Superior temporal gyrus (tissue), 1 donor: ENCODE data around the gene TIPARP.
"Not testable (repeated sequence)": the region's sequence is repeated elsewhere in the genome, so short reads cannot be mapped to it uniquely, and the experiment has no call there.

Experiments
- DNase-seq: peaks from one replicate; pipeline ENCODE4 v3.0.0-alpha.2; 2016; ENCODE audit errors: extremely low spot score

Gene TIPARP

DNA sequence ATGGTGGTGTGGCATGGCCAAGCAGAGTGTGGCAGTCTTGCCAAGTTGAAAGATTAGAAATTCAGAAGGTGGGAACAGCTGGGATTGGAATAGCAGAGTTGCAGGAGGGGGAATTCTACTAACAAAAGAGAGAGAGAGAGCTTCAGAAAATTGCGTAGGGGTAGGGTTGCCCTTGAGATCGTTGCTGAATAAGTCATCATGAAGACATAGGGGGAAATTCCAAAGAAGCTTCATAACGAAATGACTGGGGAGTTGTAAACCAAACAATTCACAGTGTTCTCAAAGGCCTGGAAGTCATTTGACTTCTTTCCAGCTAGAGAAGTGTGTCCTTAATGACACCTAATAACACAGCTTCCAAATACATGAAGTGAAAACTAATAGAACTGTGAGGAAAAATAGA lies 26.3 kb upstream of the TIPARP start:
- DNase-seq, result no peak

DNA sequence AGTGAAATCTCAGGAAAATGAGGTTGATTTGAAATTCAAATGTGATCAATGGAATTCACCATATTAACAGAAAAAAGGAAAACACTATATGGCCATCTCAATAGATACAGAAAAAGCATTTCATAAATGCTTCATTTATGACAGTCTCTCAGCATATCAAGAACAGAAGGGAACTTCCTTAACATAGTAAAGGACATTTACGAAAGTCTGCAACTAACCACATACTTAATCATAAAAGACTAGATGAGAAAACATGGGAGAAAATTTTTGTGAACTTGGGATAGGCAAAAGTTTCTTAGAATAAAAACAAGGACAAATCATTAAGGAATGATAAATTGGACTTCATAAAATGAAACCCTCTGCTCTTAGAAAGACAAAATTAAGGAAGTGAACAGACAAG lies 24.7 kb upstream of the TIPARP start:
- DNase-seq, result no peak

DNA sequence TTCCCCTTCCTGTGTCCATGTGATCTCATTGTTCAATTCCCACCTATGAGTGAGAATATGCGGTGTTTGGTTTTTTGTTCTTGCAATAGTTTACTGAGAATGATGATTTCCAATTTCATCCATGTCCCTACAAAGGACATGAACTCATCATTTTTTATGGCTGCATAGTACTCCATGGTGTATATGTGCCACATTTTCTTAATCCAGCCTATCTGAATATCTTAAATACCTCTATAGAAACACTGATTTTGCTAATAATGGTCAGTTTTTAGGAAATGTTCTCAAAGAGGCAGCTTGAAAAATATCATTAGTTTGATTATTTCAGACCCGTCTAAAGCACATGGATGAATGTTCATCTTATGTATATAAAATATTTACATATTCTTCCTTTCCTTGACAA lies 21.7 kb upstream of the TIPARP start:
- DNase-seq, result not testable (repeated sequence)

DNA sequence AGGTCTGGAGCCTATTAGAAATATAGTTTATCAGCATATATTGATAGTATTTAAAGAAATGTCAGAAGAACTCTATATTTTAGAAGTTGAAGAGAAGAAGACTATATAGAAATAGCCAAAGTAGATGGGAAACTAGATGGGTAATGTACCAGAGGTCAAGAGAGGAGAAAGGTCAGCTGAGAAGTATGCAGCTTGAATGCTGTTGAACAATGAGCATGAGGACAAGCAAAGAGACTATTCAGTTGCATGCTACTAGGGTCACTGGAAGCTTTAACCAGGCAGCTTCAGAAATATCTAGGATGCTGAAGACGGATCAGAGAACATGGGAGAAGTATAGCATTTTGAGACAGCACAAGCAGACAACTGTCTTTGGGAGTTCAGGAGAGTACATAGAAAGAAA lies 19.6 kb upstream of the TIPARP start:
- DNase-seq, result no peak

DNA sequence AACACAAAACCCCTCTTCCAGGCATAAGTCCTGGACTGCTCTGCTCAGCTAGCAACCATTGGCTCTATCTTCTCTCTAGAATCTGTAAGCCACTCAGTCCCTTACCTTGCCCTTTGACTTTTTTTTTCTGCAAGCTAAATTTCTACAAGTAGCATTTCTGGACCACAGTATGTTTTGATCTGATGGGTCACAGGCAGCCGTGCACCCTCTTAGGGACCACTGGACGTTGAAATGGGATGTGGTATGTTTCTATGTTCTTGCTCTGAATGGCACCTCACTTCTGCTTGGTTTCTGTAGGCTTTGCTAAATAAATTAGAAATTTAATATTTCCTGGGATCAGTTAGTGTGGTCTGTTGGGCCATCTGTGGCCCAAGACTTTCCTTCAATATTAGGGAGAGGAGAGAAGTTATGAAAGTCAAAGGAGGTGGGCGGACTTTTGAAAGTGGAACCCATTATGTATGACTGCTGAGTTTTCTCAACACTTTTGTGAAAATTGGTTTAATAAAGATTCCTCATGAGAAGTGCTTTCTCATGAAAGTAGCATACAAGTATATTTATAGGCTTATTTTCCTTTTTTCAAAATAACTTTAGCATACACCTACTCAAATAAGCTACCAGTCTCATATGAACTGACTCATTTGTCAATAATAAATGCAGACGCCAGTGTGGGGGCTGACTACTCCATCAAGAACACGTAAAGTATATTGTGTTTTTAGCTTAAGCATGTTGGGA lies 18.4 kb upstream of the TIPARP start:
- DNase-seq, result no peak

DNA sequence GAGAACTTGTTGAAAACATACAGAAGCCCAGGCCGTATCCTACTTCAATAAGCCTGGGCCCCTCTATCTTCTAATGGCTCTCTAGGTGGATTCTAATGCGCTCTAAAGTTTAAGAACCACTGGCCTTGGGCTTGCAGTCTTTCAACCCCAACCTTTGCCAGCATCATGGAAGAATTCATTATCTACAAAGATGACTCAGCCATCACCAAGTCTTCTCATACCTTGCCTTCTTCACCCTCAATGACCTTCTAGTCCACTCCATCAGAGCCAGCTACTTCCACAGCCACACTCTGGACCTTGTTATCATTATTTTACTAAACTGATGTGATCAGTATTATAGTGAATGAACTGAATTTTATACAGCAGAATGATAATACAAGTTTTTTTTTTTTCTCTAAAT lies 16.9 kb upstream of the TIPARP start:
- DNase-seq, result no peak

DNA sequence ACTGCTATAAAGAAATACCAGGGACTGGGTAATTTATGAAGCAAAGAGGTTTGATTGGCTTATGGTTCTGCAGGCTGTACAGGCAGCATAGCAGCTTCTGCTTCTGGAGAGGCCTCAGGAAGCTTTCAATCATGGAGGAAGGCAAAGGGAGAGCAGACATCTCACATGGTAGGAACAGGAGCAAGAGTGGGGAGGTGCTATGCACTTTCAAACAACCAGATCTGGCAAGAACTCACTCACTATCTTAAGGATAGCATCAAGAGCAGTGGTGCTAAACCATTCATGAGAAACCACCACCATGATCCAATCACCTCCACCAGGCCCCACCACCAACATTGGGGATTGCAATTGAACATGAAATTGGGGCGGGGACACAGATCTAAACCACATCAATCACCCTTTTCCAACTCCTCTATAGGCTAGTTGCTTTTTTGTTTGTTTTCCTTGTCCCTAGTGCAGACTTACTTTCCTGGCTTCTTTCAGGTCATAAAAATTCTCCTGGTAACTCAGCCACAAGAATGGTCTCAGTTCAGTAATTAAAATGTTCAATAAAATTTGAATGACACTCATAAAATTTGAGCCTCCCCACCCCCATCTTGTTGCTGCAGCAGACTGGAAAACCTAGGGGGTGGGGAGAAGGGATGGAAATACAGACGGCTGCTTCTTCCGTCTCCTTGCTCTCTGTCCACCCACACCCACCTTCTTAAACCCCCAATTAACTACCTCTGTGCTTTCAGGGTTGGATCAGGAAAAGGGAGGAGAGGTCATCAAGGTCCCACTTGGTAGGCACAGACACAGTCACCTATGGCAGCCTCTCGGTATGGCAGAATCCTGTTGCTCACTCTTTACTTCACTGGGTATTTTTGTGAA lies 16.3 kb upstream of the TIPARP start:
- DNase-seq, result no peak

DNA sequence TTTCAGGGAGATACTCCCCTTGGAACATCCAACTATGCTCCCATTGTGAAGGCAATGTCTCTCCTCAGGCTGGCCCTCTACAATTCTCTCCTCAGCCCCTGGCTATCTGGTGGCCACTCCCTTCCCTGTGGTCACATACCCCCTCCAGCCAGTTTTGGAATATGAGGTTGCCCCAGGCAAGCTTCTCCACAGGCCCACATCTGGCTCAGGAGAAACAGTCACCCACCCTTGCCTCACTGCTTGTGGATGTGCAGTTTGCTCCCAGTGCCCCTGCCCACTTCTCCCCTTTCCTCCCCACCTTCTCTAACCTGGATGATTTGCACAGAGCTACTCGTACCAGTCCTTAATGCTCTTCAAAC lies 15.7 kb upstream of the TIPARP start:
- DNase-seq, result no peak

DNA sequence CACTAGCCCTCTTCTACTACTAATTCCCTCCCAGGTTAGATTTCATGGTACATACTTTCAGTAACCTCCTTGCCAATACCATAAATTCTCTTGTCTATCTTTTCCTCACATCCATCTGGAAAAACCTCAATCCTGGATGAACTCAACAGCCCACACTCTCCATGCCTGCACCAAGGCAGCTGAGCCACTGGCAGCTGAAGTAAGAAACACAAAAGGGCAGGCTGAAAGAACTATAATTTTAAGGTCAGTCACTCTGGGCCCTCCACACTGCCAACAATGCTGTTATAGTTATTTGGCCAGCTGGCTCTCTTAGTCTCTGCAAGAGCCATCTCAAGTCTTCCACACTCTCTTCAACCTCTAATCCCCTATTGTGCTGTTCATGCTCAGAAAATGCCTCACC lies 15.1 kb upstream of the TIPARP start:
- DNase-seq, result no peak

DNA sequence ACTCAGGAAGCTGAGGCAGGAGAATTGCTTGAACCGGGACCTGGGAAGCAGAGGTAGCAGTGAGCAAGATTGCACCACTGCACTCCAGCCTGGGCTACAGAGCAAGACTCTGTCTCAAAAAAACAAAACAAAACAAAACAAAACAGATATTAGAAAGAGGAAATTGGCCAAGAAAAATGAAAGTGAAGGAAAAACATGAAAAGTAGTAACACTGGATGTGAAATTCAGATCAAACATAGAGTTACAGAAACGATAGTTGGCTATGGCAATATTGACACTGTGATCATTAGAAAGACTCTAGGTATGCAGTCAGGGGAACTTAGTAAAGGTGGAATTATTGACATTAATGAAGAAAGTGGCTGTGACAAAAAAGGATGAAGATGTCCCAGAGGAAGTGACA lies 13.2 kb upstream of the TIPARP start:
- DNase-seq, result no peak

DNA sequence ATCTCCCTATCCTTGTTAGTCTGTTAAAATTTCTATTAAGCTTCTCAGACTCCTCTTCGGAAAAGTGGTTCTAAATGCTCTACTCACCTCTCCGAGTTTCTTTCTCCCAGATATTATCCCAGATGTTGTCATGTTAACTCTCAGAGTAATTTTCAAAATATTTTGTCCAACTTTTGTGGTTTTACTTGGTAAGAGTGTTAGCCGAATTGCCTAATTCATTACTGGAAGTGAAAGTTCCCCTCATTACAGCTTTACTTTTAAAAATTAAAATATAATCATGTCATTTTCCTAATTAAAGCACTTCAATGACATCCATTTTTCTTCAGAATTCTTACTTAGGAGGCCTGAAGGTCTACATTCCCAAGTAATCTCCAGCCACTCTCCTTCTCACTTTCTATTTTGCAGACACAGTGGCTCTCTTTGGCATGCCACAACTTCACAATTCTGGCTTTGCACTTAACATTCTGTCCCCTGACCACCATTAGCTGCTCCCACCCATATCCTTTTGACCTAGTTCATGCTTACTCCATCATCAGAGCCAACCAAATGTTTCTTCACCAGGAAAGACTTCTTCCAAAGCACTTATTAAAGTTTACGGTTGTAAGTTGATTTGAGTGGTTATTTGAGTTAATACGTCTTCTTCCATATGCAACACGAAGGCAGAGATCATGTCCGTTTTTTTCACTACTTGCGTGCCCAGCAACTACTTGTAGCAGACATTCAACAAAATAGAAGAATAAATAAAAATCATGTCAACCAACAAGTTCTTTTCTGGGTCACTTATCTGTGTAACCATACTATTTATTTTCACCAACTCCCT lies 10.2 kb upstream of the TIPARP start:
- no peak for DNase-seq

DNA sequence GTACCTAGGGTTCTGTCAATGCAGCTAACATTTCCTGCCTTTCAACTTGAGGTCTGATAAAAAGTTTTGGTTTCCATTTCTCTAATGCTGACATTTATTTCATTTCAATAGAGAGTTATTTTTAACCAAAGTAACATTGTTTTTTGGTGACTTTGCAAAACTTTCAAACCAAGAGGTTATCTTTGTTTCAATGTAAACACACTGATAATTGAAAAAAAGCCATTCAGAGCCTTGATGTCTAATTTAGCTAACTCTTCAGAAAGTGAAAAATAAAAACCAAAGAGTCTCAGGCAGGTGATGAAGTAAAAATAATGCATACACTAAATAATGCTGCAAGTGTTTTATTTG lies 9.6 kb upstream of the TIPARP start:
- no peak for DNase-seq

DNA sequence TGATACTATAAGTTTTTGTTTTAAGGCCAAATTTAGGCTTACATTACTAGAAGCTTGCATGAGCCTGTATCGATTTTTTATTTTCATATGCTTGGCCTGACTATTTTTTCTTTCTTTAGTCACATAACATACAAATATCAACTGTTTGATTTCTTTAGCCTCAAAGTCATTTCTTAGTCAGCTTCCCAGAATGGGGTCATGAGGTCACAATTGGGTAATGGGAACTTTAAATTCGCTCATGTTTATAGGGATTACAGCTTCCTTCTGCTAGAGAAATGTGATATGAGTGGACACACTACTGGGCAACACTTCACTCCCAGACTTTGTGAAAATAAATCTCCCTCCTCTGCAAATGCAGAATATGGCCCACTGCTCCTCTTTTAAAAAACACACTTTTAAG lies 9.1 kb upstream of the TIPARP start:
- DNase-seq, result no peak

DNA sequence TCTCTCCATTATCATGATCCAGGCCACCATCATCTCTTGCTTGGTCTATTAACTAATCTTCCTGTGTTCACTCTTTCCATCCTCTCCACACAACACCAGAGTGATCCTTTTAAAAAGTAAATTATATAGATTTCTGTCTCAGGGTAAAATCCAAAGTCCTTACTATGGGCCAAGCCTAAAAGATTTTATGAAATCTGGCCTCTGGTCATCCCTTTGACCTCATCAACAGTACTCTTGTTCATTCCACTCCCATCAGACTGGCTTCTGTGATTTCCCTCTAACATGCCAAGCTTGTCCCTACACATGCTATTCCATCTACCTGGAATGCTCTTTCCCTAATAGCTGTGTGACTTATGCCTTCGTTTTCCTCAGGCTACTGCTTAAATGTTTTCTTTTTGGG lies 8.3 kb upstream of the TIPARP start:
- no peak for DNase-seq

DNA sequence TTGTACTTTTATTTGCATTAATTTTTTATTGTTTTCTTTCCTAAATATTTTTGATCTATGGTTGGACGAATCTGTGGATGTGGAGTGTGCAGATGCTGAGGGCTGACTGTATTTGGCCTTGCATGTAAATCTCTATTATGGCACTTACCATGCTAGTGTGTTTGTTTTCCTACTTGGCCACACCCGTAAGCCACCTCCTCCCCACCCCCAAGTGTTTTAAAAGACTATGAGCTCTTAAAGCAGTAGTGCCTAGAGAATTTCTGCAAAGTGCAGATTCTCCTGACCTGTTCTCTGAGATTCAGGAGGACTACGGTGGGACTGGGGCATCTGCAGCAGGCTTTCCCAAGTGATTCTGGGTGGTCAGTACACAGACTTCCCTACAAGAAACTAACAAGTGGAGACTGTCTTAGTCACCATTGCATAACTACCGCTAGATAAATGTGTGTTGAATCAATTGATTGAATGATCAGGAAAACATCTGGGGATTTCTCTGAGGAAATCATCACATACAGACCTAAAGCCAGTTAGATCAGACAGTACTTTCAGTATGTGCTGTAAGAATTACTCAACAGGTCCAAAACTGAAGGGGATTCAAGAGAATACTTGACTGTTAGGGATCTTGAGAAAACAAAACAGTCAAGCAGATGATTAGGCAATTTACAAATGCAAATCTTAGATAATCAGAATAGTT lies 6.2 kb upstream of the TIPARP start:
- no peak for DNase-seq

DNA sequence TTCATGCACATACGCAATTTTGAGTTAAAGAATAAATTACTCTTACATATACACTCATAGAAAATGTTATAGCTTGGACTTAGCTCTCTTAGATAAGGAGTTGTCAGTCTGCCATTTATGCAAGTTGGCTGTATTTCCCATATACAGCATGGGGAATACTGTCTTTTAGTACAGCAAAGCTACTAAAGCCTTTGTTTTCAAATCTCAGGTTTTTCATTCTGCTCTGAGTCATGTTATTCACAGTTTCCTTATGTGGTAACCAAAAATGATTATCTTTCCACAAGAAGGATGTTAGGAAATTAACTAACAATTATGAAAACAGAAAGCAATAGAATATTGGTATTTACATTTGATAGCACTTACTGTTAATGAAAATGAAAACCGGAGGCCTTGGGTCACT lies 4.3 kb upstream of the TIPARP start:
- DNase-seq, result no peak

DNA sequence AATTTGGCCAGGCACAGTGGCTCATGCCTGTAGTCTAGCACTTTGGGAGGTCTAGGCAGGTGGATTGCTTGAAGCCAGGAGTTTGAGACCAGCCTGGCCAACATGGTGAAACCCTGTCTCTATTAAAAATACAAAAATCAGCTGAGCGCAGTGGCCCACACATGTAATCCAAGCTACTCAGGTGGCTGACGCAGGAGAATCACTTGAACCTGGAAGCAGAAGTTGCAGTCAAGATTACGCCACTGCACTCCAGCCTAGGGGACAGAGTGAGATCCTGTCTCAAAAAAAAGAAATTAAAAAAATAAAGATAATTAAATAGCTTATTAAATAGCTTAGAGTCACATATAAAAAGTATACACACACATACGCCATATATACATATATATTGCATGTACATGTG lies 3.7 kb upstream of the TIPARP start:
- no peak for DNase-seq

DNA sequence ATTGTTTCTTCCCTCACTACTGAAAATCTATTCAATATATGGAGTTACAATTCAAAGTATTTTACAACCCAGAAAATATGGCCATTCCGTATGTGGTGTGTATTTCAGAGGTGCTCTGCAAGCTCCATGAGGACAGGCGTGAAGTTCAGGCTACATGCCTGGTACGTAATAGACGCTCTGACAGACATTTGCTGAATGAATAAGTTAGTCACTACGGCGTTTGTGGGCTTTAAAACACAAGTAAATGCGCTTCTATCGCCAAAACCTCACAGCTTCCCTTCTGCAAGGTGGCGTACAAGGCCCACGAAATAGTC lies 701 bp upstream of the TIPARP start:
- DNase-seq, result no peak

DNA sequence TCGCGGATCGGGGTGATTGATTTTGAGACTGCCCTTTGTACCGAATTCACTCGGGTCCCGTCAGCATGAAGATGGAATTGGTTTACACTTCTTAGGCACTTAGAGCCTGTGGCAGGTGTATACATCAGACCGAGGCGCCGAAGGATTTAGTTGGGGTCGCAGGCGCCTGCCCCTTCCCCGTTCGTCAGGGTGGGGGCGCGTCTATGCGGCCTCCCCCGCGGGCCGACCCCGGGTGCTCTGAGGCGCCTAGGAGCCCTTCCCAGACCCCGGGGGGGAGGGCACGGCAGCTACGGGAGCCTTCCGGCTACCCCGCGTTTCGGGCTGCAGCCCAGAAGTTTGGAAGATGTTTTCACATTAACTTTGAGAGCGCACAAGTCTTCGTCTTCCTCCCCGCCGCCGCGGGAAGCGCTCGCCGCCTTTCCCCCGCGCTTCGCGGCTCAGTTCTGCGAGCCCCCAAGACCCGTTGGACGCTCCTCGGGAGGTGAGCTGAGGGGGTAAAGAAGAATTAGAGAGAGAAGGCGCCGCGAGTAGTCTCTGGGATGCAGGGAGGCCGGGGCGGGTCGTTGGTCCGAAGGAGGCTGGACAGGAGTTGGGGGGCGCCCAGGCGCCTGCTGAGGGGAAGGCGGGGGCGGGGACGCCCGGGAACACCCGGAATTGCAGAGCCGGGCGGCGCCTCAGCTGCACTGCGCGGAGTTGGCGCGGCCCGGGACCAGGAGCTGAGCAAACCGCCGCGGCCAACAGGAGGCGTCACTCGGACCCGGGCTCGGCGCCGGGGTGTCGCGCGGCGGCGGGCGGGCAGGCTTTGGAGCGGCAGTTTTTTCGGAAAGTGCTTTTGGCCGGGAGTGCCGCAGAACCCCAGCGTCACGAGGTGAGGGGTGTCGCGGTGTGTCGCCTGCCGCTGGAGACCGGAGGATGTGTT lies 780 bp downstream of the TIPARP start:
- no peak for DNase-seq

DNA sequence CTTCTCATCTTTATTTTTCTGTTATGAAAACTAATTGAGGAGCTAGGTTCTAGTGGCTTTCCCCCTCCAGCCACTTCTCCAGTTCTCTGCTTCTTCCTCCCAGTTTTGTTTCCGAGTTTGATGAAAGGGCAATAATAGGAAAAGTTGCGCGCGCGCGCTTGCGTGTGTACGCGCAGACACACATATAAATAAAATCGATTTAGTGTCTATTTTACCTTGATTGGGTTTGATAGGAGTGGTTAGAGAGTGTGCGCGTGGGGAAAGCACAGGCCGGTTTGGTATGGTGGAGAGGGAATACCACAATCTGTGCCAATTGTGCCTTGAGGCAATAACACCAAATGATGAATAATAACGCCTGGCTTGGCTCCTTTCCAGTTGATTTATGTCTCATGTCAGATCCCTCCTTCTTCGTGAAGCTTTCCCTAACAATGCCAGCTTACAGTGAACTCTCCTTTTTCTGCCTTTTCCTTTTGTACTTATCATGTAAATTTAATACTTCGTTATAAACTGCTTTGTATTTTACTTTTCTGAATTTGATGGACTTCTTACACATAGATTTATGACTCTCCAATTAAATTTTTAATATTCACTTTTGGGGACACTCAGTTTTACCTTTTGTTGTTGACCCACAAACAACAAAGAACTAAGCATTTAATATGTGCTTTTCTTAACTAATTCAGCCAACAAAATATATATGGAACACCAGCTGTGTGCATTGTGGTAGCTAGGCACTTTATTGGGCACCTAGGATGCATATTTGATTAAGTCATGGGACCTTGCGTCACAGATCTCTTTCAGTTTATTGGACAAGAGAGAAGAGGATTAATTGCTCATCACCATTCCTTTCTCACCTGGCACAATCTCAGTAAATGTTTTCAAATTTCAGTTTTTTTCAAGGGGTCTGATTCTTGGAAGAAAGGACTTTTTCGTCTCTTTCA lies 1.7 kb downstream of the TIPARP start:
- peak; percentile 31 for DNase-seq
